ENCODE measurements around the gene SLC16A3. TPM values are rescaled to one million over a fixed set of nuclear protein-coding genes. Genes with fewer than 3 reads are reported as not detected.

SLC16A3 gene
- total and polyA plus RNA-seq, 9 of the 15 experiments (the other 6 are each of a cell fraction or from before 2014, with no cell fraction given): 0.11 to 5.4 (median 1.2) TPM; not detected in 2

- H3K9ac ChIP-seq (ENCODE audit: insufficient read depth in 1 of 2, low read depth in 2 of 2, low read length in 2 of 2): peak overlapping the region; percentile 78 to 92
- H2AFZ ChIP-seq (ENCODE audit: low read depth, low read length): peak overlapping the region; percentile 73
- peak overlapping the region; percentile 98 for H3K27ac ChIP-seq (ENCODE audit: extremely low read depth, low read depth, low read length)
- no peaks in the 10 kb centered on the region for H3K9me1 ChIP-seq (ENCODE audit: control insufficient read depth, insufficient read depth, low read length)
- ATAC-seq (no peak), FAIRE-seq (peak; percentile 82), DNase-seq (ENCODE audit: extremely low read depth in 1 of 4, low spot score in 3 of 4) (peak; percentile 55 to 69 (median 66))
- no peak overlapping the region for H3K4me3 ChIP-seq
- H3K4me1 ChIP-seq (replicated peaks in 1 of 2; ENCODE audit: control insufficient read depth in 2 of 2, insufficient read depth in 2 of 2, low read length in 2 of 2): peaks cover 50 to 75% of the 10 kb centered on the region in 2 experiments
- intact Hi-C loops (cut with micrococcal nuclease): no loop called here
- no TSS peak for BruUV-seq (replicated peaks)
- WGBS (ENCODE audit: insufficient coverage, low coverage, missing lambda C conversion rate): 55% methylated on average over 20 of the region's 25 CpGs
- POLR2A ChIA-PET: interaction anchor here (0.6 kb wide), 2 partner anchors 16 to 230 kb away, joined by 3 to 4 read pairs; no protein-coding TSS in a partner anchor
- H3K27me3 ChIP-seq (ENCODE audit: control insufficient read depth in 2 of 2, insufficient read depth in 2 of 2, low read length in 2 of 2): no peaks in the 10 kb centered on the region
- CTCF ChIA-PET (ENCODE audit: low intra/inter-chr PET ratio): no interaction called here
- no peaks in the 10 kb centered on the region for H4K20me1 ChIP-seq (replicated peaks; ENCODE audit: control insufficient read depth, insufficient read depth, low read length)
- in situ Hi-C loops (cut with MboI): no loop called here
- H3K4me2 ChIP-seq (ENCODE audit: insufficient read depth, low read length): peak overlapping the region; percentile 43
- peaks cover 26% of the 10 kb centered on the region for H3K79me2 ChIP-seq (ENCODE audit: control insufficient read depth, insufficient read depth, low read length)
- no peaks in the 10 kb centered on the region for H3K36me3 ChIP-seq (ENCODE audit: control insufficient read depth, insufficient read depth, low read length)
- H3K9me3 ChIP-seq (replicated peaks; ENCODE audit: control insufficient read depth, insufficient read depth, low read depth, low read length): no peaks in the 10 kb centered on the region
- TF ChIP-seq, protein P1, sequence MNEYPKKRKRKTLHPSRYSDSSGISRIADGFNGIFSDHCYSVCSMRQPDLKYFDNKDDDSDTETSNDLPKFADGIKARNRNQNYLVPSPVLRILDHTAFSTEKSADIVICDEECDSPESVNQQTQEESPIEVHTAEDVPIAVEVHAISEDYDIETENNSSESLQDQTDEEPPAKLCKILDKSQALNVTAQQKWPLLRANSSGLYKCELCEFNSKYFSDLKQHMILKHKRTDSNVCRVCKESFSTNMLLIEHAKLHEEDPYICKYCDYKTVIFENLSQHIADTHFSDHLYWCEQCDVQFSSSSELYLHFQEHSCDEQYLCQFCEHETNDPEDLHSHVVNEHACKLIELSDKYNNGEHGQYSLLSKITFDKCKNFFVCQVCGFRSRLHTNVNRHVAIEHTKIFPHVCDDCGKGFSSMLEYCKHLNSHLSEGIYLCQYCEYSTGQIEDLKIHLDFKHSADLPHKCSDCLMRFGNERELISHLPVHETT (CRISPR knock-in tag; conservative IDR thresholded peaks at IDR 0.05 in 1 of 2, IDR thresholded peaks at IDR 0.05 in 1 of 2): no peak
- no peak for TF ChIP-seq ILF3 (IDR thresholded peaks at IDR 0.05; ENCODE audit: borderline replicate concordance)
- no peak for TF ChIP-seq ZNF212 (CRISPR knock-in tag; IDR thresholded peaks at IDR 0.05)
- TF ChIP-seq, protein P2, sequence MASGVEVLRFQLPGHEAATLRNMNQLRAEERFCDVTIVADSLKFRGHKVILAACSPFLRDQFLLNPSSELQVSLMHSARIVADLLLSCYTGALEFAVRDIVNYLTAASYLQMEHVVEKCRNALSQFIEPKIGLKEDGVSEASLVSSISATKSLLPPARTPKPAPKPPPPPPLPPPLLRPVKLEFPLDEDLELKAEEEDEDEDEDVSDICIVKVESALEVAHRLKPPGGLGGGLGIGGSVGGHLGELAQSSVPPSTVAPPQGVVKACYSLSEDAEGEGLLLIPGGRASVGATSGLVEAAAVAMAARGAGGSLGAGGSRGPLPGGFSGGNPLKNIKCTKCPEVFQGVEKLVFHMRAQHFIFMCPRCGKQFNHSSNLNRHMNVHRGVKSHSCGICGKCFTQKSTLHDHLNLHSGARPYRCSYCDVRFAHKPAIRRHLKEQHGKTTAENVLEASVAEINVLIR (CRISPR knock-in tag; IDR thresholded peaks at IDR 0.05): no peak
- TF ChIP-seq, protein P3, sequence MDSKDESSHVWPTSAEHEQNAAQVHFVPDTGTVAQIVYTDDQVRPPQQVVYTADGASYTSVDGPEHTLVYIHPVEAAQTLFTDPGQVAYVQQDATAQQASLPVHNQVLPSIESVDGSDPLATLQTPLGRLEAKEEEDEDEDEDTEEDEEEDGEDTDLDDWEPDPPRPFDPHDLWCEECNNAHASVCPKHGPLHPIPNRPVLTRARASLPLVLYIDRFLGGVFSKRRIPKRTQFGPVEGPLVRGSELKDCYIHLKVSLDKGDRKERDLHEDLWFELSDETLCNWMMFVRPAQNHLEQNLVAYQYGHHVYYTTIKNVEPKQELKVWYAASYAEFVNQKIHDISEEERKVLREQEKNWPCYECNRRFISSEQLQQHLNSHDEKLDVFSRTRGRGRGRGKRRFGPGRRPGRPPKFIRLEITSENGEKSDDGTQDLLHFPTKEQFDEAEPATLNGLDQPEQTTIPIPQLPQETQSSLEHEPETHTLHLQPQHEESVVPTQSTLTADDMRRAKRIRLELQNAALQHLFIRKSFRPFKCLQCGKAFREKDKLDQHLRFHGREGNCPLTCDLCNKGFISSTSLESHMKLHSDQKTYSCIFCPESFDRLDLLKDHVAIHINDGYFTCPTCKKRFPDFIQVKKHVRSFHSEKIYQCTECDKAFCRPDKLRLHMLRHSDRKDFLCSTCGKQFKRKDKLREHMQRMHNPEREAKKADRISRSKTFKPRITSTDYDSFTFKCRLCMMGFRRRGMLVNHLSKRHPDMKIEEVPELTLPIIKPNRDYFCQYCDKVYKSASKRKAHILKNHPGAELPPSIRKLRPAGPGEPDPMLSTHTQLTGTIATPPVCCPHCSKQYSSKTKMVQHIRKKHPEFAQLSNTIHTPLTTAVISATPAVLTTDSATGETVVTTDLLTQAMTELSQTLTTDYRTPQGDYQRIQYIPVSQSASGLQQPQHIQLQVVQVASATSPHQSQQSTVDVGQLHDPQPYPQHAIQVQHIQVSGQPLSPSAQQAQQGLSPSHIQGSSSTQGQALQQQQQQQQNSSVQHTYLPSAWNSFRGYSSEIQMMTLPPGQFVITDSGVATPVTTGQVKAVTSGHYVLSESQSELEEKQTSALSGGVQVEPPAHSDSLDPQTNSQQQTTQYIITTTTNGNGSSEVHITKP (IDR thresholded peaks at IDR 0.05; ENCODE audit: partially characterized antibody): peak; percentile 15
- TF ChIP-seq, protein P4, sequence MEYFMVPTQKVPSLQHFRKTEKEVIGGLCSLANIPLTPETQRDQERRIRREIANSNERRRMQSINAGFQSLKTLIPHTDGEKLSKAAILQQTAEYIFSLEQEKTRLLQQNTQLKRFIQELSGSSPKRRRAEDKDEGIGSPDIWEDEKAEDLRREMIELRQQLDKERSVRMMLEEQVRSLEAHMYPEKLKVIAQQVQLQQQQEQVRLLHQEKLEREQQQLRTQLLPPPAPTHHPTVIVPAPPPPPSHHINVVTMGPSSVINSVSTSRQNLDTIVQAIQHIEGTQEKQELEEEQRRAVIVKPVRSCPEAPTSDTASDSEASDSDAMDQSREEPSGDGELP (CRISPR knock-in tag; IDR thresholded peaks at IDR 0.05; ENCODE audit: borderline replicate concordance): peak; percentile 33; the same call in 1 of the 2 replicates
- TF ChIP-seq PHB (CRISPR knock-in tag; IDR thresholded peaks at IDR 0.05): no peak
- peak; percentile 49; the same call in 1 of the 2 replicates for TF ChIP-seq MAX (CRISPR knock-in tag; IDR thresholded peaks at IDR 0.05)
- TF ChIP-seq RBBP5 (IDR thresholded peaks at IDR 0.05; ENCODE audit: borderline replicate concordance, insufficient read depth, low read length, poor library complexity, severe bottlenecking): no peak
- no peak for TF ChIP-seq CTBP1 (IDR thresholded peaks at IDR 0.05; ENCODE audit: borderline replicate concordance)
- TF ChIP-seq ZBTB7A (IDR thresholded peaks at IDR 0.05; ENCODE audit: borderline replicate concordance, control insufficient read depth, low read depth, low read length): 0 out of 2 replicates have a peak, but pooled peaks have one; percentile 22
These were observed 13.5 kb upstream of the SLC16A3 start for GRCh38 chr17:82215095-82215971.
